HG03045 (cell line): Measurements from ENCODE around the gene PHACTR3.

Experiments used
- ATAC-seq: cut with Tn5 transposase; IDR thresholded peaks from one replicate; pipeline ENCODE4 v1.9.1; 2021; ENCODE audit warnings: mild to moderate bottlenecking, moderate library complexity; ENCODE audit not compliant: unreplicated experiment

Gene PHACTR3

DNA sequence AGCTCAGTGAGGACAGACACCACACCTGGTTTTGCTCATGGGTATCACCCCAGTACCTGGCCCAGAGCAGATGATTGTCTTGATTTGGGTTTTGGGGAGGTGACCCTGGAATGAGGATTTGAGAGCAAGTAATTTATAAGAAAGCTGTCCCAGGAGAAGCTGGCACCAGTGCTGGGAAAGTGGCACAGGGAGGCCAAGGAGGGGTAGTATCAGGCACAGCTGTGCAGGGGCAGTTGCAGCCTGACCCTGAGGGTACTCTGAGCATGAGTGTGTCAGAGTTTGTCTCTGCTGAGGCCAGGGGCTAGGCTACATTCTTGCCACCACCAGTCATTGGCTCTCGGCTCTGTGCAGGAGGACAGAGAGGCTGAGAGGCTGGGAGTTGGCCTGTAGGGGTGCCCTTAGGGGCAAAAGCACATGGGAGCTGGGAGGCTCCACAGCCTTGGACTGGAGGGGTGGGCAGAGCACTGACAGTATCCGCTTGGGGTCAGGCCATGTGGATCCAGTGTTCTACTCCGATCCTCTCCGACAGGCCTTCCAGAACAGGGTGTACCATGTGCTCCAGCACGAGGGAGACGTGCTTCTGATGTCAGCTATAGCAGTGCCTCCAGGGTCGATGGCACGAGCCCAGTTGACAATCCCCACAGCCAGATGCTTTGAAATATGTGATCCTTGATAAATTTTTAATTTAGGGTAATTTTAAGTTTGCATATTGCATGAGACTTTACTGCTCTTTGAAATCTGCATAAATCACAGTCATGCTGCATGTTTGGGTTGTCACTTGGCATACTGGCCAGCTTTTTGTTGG lies 121.3 kb downstream of the PHACTR3 start:
- ATAC-seq = no peak

DNA sequence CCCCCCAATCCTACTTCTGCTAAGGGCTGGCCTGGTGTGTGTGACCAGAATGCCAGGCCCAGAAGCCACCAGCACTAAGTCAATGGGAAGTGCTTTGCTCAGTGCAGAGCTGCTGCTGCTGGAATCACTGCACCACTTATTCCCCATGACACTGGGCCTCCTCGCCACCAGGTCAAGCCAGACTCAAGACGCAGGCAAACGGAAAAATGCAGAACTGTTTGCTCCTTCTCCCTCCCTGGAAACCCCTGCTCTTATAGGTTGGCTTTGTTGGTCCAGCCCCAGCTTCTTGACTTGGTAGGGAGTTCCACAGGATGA lies 121.9 kb downstream of the PHACTR3 start:
- ATAC-seq = no peak

DNA sequence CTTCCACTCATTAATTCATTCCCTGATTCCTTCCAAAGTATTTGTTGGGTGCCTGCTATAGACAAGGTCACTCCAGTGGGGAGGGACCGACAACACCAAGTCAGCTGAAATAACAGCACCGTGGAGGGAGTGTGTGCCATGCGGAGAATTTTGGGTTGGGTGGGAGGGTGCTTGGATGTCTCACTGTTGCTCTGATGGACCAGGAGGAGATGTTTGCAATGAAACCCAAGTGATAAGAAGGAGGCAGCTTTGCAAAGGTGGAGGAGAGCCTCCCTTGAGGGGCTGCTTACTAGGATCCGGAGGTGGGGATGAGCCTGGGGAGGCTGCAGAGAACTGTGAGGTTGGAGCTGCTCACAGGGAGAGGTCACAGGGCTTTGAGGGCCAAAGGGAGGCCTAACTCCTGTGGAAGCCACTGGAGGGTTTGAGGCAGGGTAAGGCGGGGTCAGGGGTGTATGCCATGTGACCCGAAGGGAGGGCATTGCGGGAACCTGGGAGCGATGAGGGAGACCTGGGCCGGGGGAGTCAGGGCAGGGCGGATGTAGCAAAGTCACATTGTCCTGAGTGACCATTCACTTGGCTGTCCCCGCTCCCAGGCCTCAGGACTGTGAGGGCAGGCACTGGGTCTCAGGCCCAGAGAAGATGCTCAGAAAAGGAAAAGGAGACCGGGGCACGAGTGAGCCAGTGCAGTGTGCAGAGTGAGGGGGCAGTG lies 124.5 kb downstream of the PHACTR3 start:
- no peak for ATAC-seq

DNA sequence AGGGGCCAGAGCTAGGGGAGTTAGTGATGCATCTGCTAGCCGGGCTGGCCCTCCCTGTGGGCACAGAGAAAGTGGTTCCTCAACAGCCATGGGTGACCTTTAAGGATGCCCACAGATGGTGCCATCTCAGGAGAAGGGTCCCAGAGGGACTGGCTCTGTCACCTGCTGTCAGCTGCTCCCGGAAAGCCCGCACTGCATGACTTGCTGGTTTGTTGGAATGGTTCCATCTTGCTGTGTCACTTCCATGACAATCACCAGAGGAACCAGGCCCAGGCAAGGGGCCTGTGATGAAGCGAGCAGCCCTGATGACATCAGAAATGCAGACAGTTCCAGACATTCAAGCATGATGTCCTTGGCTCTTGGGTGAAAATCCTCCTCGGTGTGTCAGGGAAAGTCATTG lies 125.2 kb downstream of the PHACTR3 start:
- no peak for ATAC-seq

DNA sequence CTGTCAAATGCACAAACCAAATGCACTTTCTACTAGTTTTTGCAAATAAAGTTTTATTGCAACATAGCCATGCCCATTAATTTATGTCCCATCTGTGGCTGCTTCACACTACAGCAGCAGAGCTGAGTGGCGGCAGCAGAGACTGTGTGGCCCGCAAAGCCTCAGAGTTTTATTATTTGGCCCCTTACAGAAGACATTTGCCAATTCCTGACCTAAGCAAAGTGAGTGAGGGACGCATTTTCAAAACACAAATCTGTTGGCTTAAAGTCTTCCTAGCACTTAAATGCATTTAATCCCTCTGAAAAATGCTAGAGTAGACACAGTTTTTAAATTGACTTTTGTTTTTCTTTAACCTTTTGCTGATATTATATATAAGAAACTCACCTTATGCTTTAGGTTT lies 126.4 kb downstream of the PHACTR3 start:
- ATAC-seq = no peak

DNA sequence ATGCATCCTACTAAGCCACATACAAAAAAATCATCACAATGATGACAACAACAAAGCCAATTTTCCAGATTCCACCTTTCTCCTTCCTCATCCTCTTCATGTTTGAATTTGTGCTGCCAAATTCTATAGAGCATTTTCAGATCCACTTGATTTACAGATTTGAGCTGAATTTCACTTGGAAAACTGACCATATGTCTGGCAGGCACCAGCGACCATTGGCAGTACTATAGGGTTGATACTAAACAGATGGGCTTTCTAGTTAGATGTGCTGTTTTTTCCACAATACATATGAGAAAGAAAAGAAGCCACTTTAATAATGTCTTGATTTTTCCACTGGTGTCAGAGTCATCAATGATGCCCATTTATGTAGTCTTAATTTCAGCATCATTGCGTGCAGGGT lies 127.0 kb downstream of the PHACTR3 start:
- ATAC-seq = no peak

DNA sequence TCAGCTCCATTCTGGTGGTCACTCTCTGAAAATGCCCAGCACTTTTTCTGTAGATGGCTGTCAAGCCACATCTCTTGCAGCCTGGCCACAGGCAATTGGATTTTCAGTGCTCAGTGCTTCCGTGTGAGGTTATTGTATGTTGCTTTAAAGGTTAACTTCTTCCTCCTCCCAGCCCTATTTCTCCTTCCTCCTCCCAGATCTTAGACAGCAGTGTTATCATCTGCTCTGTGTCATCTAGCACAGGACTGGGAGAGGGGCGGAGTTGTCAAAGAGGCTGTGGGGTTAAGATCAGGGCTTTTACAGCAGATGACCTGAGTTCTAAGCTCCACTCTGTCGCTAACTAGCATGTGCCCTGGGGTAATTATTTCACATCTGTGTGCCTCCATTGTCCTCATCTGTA lies 129.0 kb downstream of the PHACTR3 start:
- ATAC-seq = no peak

DNA sequence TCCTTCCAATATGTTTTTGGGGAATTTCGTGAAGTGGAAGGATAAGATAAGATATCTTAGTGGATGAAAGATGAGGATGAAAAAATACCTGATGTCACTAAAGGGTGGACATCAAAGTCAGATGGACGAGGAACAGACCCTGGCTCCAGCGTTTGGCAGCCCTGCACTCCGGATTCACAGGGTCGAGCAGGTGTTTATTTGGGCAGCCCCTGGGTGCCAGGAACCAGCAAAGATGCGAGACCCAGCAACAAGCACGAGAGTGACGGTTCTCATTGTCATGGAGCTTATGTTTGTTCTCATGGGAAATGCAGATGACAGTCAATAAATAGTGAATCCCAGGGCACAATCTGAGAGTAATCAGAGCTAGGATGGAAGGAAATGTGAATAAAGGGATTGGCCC lies 131.1 kb downstream of the PHACTR3 start:
- no peak for ATAC-seq

DNA sequence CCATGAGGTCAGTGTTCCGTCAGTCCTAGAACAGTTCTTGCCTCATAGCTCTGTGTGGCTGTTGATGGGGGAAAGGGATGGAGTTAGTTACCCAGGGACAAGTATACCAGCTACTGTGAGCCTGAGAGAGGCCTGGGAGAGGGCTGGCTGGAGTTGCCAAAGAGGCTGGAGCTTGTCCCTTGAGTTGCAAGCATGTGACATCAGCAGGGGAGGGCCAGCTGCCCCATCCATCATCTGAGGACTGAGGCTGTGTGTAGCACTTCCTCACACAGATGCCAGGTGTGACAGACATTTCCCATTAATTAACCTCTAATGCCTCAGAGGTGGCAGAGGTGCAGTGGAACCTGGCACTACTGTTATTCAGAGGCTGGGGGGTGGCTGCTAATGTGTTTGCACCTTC lies 131.6 kb downstream of the PHACTR3 start:
- ATAC-seq = no peak

DNA sequence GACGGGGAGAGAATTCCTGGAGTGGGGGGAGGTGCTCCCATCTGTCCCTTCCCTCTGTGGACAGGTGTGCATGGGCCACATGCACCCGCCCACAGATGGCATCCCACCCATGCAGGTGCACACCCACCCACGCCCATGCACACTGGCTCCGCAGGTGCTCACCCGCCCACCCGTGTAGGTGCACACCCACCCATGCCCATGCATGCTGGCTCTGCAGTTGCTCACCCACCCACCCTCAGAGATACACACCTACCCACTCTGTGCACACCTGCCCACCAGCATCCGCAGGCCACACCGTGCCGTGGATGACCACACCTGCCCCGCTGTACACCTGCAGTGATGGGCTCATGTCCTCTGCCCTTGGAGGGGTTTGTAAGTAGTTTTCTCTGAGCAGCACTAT lies 132.0 kb downstream of the PHACTR3 start:
- ATAC-seq = no peak

DNA sequence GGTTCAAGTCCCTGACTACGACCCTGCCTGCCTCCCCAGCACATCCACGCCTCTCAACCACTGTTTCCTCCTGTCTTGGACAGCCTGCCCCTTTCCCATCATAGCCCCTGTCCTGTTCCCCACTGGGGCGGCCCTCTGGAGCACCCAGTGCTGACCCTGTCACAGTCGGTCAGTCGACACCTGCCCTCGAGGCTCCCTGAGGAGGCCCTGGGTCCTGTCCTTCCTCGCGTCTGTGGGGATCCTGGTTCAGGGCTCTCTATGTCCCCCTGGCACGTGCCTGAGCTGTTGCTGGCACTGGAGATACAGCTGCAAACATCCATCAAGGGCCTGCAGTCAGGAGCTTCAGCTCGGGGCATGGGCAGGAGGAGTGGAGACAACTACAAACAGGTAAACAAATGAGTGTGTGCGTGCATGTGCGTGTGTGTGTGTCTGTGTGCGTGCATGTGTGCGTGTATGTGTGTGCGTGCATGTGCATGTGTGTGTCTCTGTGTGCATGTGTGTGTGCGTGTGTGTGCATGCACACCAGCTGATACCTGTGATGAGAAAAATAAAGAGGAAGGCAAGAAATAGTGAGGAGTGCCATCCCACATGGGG lies 132.8 kb downstream of the PHACTR3 start:
- no peak for ATAC-seq

DNA sequence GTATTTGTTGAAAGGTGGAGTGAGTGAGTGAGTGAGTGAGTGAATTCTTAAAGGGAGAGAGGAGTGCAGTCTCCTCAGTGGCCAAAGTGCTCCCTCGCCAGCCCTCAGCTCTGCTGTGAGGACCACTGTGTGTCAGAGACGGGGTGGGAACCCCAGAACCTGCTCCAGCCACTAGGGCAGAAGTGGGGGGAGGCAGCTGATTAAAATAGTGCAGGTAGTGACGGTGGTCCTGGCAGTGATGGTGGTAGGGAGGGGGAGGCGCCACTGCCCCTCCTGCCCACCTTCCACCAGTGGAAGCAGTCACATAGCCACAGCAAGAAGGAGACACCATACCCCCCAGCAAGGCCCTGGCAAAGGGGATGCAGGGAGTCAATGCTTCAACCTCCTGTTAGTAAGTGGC lies 133.5 kb downstream of the PHACTR3 start:
- no peak for ATAC-seq

DNA sequence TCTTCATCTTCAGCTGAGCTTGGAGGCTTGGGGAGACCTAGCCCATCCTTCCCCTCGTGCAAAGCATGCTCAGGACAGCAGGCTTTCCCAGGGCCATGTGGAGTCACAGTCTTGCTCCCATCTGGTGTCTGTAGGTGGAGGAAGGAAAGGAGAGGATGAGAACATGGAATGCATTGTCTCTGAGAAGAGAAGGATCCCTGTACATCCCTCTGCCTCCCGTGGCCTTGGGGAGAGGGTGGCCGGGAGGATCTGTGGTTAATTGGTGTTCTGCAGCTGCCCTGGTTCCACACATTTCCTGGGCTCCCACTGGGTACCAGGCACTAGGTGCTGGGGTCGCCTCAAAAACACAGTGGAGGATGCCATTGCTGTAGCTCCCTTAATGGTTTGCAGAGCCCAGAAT lies 134.5 kb downstream of the PHACTR3 start:
- ATAC-seq = no peak

DNA sequence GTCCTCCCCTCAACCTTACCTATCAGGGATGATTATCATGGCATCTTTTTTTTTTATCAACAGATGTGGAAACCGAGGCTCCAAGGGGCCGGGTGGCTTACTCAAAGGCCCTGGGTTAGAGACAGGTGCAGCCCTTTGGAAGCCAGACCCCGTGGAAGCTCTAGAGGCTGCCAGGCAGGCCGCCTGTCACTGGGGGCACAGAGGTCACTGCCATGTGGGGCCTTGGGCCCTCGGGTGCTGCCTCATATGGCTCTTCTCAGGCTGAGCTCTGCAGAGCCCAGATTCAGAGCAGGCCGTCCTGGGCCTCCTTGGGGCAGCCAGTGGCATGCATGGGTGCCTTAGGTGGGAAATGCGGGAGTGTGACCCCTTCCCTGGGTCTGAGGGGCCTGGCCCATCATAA lies 136.3 kb downstream of the PHACTR3 start:
- ATAC-seq = no peak

DNA sequence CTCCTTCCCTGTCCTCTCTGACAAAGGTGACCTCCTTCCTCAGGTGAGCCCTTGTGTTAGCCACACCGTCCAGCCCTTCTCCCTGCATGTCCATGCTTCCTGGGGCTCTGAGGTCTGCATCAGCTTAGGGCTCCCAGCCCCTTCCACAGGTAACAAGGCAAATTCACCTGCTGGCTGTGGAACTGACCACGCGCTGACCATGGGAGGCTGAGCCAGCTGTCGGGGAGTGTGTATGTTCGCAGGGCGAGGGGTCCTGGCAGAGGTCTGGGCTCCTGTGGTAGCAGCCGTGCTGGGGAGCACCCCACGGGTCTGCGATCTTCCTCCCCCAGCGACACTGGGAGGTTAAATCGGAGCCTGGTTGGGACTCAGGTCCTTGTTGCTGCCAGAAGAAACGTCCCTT lies 136.7 kb downstream of the PHACTR3 start:
- ATAC-seq = no peak

DNA sequence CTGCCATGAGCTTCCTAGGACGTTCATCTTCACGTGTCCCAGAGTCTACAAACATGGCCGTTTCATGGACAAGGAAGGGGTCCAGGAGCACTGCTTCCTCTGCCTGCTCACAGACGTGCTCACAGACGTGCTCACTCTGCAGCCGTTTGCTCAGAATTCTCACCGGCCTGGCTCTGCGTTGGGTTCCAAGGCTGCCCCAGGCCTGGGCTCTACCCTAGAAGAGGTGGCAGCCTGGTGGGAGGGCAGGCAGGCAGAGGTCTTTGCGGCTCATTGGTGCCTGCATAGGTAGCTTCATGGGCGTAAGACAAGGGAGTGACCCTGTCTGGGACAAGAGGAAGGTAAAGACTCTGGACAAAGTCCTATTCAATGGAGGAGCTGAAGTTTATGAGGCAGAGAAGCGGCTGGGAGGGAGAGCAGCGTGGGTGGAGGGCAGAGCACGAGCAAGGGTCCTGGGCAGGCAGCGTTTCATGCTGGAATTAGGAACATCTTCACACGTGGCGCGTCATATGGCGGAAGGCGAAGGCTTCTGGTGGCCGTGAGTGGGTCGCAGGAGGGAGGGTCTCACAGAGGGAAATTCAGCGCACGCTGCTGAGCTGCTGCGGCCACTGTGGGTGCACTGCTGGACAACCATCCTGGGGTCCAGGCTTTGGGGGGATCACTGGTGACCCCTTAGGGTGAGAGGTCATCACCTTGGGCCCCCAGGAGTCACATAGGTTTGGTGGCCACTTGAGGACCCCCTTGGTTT lies 138.2 kb downstream of the PHACTR3 start:
- no peak for ATAC-seq

DNA sequence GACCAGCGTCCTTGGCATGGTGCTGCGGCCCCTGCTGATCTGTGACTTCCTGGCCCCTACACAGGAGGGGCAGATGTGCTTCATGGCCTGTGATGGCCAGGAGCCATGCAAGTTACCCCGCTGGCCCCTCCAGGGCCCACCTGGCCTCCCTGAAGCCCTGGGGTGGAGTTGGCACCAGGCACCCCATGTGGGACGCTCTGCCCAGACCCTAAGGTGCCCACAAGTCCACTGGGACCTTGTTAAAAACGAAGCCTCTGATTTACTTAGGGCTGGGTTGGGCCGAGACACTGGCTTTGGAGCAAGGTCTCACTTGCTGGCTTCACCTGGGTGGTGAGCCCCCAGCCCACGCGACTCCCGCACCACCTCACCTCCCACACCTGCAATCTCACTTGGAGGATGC lies 139.0 kb downstream of the PHACTR3 start:
- no peak for ATAC-seq

DNA sequence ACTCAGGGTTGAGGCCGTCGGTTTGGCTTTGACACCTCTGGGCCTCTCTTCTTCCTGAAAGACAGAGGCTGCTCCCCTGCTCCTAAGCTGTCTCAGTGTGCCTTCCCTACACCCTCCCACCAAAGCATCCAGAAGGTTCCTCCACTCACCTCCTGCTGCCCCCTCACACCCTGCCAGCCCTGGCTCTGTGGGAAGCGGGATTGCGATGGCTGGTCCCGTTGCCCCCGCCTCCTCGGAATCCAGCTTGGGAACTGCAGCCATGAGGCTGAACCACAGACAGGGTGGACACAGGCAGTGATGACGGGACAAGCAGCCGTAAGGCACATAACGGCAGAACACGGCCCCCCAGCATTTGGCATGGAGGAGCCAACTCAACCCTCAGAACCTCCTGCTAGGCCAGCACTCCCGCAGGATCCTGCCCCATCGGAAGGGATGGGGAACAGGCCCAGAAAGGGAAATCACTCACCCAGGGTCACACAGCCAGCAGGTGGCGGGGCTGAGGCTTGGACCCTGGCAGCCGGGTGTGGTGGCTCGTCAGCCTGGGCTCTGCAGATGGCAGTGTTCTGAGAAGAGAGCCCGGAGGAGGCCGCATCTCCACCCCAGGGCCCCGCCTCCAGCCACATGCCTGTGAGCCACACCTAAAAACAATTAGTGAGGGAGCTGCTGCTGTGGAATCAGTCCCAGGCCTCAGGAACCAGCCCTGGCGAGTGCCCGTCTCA lies 139.6 kb downstream of the PHACTR3 start:
- ATAC-seq = no peak

DNA sequence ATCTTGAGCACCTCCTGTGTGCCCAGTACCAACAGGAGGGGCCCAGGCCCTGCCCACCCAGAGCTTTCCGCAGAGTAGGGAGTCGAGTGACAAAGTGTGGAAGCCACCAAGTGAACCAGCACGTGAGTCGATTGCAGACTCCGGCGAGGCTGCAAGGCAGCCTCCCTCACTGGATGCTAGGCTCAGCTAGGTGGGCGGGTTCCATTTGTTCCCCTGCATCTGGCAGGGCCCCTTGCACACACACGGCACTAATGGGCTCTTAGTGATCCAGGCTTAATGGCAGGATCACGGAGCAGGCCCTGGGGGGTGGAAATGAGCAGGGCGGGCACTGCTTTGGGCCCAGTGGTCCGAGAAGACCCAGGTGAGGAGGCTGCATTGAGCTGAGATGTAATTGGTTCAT lies 140.4 kb downstream of the PHACTR3 start:
- ATAC-seq = no peak

DNA sequence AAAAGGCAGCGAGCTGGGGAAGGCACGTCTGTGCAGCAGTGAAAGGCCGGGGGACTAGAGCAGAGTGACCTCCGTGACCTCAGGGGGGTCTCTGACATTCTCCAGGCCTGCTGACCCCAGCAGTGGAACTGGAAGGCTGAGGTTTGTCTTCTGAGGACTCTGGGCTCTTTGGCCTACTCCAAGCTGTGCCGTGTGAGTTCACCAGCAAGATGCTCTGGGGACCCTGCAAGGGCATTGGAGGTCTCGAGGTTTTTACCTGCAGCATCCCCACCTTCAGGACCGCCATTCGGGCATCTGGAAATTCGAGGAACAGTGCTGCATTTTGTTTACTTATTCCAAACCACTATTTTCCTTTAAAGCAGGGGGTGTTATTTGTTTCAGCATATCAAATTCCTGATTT lies 140.9 kb downstream of the PHACTR3 start:
- no peak for ATAC-seq

DNA sequence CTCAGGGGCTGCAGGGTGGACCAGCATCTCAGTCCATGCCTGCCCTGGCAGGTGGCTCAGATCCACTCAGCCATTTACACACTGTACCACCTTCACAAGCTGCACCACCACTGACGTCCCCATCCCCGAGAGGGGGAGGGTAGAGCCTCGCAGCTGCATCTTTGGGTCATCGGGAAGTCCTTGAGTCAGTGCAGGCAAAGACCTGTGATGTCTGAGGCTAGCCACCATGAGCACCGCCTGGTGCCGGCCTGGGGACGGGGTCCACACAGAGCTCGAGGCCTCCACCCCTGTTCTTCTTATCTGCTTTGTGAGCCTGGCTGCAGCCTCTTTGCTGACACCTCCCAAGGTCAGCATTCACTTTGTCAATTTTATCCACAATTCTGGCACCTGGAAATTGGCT lies 141.4 kb downstream of the PHACTR3 start:
- no peak for ATAC-seq
